Coronary artery (tissue), 2 donors: ENCODE results near the gene AGBL4.

Source experiments
- DNase-seq: peaks from one replicate; pipeline ENCODE4 v3.0.0-alpha.2; 2017; ENCODE audit warnings: low spot score
- H3K27ac ChIP-seq, 2 donors: fragments of 200-600 bp; sonication (generic); one replicate each; pipeline ENCODE4 v1.5.1; 2016 to 2019
- H3K4me3 ChIP-seq: fragments of 200-600 bp; sonication (generic); 2 replicates; pipeline ENCODE4 v1.5.1; 2016; ENCODE audit warnings: mild to moderate bottlenecking, moderate library complexity
- CTCF ChIP-seq: fragments of 200-600 bp; sonication (generic); IDR thresholded peaks from one replicate; pipeline ENCODE4 v1.5.1; 2019; ENCODE audit warnings: antibody characterized with exemption

Gene AGBL4

GRCh38 chr1:48820491-48820890 lies 1203.3 kb downstream of the AGBL4 start:
- Histone ChIP-seq H3K4me3 (no peak overlapping the region), H3K27ac (no peak overlapping the region)
- no peak for DNase-seq
- TF ChIP-seq CTCF: no peak

GRCh38 chr1:48817505-48818114 lies 1206.1 kb downstream of the AGBL4 start:
- DNase-seq: no peak
- H3K4me3 ChIP-seq: no peak overlapping the region
- TF ChIP-seq CTCF: peak; percentile 73
- no peak overlapping the region for H3K27ac ChIP-seq

- TF ChIP-seq CTCF: no peak
- DNase-seq: no peak
Observed at GRCh38 chr1:48810740-48811139, 1213.0 kb downstream of the AGBL4 start.

GRCh38 chr1:48808496-48808895 lies 1215.3 kb downstream of the AGBL4 start:
- DNase-seq: no peak
- no peak for TF ChIP-seq CTCF

More at GRCh38 chr1:48810740-48811139, 1213.0 kb downstream of the AGBL4 start:
- H3K27ac ChIP-seq: no peak overlapping the region
- H3K4me3 ChIP-seq: no peak overlapping the region

GRCh38 chr1:48807554-48808260 lies 1216.0 kb downstream of the AGBL4 start:
- H3K27ac ChIP-seq: peak overlapping the region; percentile 28 to 50
- H3K4me3 ChIP-seq: no peak overlapping the region
- DNase-seq: no peak
- TF ChIP-seq CTCF: no peak

More at GRCh38 chr1:48808496-48808895, 1215.3 kb downstream of the AGBL4 start:
- Histone ChIP-seq H3K27ac (peak overlapping the region; percentile 28 to 50), H3K4me3 (no peak overlapping the region)

GRCh38 chr1:48803474-48803873 lies 1220.3 kb downstream of the AGBL4 start:
- Histone ChIP-seq H3K27ac (no peak overlapping the region), H3K4me3 (no peak overlapping the region)
- no peak for DNase-seq
- no peak for TF ChIP-seq CTCF

GRCh38 chr1:48794816-48795215 lies 1228.9 kb downstream of the AGBL4 start:
- TF ChIP-seq CTCF: no peak
- no peak for DNase-seq
- Histone ChIP-seq H3K4me3 (no peak overlapping the region), H3K27ac (no peak overlapping the region)
